Breast epithelium (tissue), 3 donors: ENCODE data around the gene MYMK.

ENCODE experiments used
- POLR2A ChIP-seq: fragments of 450-650 bp; IDR thresholded peaks from one replicate; pipeline ENCODE4 v1.6.1; 2016; ENCODE audit warnings: antibody characterized with exemption, mild to moderate bottlenecking, moderate library complexity
- POLR2AphosphoS5 ChIP-seq, 3 donors: sonication (generic); formaldehyde crosslinking; IDR thresholded peaks; one replicate each; pipeline ENCODE4 v1.6.1; 2017; ENCODE audit warnings: antibody characterized with exemption in 3 of 3
- TF ChIP-seq, protein P1 (sequence below), 3 donors: fragments of 450-650 bp; IDR thresholded peaks; one replicate each; pipeline ENCODE4 v1.5.1; 2016 to 2017; ENCODE audit warnings: antibody characterized with exemption in 3 of 3, mild to moderate bottlenecking in 3 of 3, moderate library complexity in 3 of 3

DNA sequence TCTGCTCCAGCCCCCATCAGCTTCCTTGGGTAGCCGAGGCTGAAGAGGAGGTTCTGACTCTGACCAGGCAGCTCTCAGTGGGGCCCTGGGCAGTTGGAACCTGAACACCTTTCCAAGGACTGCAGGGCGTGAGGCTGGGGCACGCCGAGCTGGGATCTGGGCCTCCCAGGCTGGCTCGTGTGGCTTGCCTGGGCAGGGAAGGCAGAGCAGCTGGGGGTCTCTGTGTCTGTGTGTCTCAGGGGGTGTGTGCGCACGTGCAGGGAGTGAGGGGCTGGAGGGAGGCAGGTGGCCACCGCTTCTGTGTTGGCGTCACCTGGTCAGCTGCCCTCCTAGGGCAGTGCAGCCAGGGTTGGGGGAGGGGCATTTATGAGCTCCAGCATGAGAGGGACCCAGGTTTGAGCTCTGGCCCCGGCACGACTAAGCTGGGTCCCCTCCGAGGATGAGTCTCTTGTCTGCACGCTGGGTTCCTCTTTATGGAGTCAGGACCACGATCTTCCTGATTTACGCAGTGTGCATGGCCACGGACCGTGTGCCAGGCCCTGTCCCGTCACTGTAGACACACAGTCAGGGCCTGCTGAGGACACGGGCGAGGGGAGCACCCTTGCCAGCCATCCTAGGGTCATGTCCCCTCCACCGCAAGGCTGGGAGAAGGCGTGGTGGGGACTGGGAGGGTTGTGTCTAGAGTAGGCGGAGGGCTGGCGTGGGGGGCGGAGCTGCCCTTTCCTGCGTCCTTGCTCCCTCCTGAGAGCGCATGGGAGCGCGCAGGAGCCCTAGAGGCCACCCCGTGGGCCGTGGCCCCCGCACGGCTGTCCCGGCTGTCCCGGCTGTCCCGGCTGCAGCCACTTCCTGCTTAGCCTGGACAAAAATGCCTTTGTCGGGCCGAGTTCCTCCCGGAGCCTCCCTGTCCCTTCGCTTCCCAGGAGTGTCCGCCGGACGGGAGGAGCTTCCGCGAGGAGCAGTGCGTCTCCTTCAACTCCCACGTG is 14.4 kb upstream of the MYMK start:
- no peak for TF ChIP-seq POLR2A
- TF ChIP-seq, protein P1, sequence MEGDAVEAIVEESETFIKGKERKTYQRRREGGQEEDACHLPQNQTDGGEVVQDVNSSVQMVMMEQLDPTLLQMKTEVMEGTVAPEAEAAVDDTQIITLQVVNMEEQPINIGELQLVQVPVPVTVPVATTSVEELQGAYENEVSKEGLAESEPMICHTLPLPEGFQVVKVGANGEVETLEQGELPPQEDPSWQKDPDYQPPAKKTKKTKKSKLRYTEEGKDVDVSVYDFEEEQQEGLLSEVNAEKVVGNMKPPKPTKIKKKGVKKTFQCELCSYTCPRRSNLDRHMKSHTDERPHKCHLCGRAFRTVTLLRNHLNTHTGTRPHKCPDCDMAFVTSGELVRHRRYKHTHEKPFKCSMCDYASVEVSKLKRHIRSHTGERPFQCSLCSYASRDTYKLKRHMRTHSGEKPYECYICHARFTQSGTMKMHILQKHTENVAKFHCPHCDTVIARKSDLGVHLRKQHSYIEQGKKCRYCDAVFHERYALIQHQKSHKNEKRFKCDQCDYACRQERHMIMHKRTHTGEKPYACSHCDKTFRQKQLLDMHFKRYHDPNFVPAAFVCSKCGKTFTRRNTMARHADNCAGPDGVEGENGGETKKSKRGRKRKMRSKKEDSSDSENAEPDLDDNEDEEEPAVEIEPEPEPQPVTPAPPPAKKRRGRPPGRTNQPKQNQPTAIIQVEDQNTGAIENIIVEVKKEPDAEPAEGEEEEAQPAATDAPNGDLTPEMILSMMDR (IDR thresholded peaks at IDR 0.05) = no peak
- no peak for TF ChIP-seq POLR2AphosphoS5 (IDR thresholded peaks at IDR 0.05)
